Measurements from ENCODE around the gene DNAJA1. TPM values are rescaled to one million over a fixed set of nuclear protein-coding genes. Genes with fewer than 3 reads are reported as not detected.

Gene DNAJA1
- total RNA-seq, 2 experiments from 2014 or later: 109 to 110 TPM

DNA sequence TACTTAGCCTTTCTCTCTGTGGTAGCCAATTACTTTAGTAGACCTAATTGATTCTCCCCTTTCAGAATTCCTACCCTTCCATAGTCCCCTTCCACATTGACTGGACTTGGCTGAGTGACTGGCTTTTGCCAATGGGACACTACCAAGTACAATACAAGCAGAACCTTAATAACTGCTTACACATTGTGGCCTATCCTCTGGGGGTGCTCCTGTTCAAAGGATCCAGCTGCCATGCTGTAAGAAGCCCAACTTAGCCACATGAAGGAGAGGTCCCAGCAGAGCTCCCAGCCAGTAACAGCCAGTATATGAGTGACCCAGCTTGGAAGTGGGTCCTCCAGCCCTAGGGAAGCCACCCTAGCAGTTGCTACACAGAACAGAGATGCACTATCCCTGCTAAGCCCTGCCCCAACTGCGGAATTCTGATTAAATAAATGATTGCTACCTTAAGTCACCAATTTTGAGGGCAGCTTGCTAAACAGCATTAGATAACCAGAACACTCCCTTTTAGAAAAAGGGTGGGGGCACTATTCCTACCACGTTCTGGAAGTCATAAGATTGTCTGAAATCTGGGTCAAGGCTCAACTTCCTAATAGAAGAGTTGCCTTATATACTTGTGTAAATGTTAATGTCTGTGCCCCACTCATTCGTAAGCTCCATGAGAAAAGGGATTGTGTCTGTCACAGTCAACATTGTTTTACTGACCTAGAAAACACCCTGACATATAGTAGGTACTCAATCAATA is 12.6 kb upstream of the DNAJA1 start:
- no peak overlapping the region for H3K4me3 ChIP-seq (ENCODE audit: low read depth, low read length, poor library complexity, severe bottlenecking)
- no peak for DNase-seq (ENCODE audit: low spot score)
- intact Hi-C loops (cut with micrococcal nuclease; ENCODE audit: unreplicated experiment): no loop called here
- ChIA-PET CTCF (ENCODE audit: unreplicated experiment) (no interaction called here), POLR2A (interaction anchor here (0.7 to 2.1 kb wide), 5 partner anchors 9 to 55 kb away, joined by 3 to 7 read pairs (median 3); no protein-coding TSS in a partner anchor)
- no peaks in the 10 kb centered on the region for H3K4me1 ChIP-seq (ENCODE audit: insufficient read depth, low read length, poor library complexity, severe bottlenecking)
- no peaks in the 10 kb centered on the region for H3K9me2 ChIP-seq (ENCODE audit: insufficient read depth, low read length)
- H3K4me2 ChIP-seq (ENCODE audit: low read length): no peak overlapping the region
- no peak overlapping the region for H2AFZ ChIP-seq (ENCODE audit: low read length)
- TF ChIP-seq EZH2phosphoT487 (IDR thresholded peaks at IDR 0.05; ENCODE audit: borderline replicate concordance, low read depth, low read length): no peak
- TF ChIP-seq, protein P1, sequence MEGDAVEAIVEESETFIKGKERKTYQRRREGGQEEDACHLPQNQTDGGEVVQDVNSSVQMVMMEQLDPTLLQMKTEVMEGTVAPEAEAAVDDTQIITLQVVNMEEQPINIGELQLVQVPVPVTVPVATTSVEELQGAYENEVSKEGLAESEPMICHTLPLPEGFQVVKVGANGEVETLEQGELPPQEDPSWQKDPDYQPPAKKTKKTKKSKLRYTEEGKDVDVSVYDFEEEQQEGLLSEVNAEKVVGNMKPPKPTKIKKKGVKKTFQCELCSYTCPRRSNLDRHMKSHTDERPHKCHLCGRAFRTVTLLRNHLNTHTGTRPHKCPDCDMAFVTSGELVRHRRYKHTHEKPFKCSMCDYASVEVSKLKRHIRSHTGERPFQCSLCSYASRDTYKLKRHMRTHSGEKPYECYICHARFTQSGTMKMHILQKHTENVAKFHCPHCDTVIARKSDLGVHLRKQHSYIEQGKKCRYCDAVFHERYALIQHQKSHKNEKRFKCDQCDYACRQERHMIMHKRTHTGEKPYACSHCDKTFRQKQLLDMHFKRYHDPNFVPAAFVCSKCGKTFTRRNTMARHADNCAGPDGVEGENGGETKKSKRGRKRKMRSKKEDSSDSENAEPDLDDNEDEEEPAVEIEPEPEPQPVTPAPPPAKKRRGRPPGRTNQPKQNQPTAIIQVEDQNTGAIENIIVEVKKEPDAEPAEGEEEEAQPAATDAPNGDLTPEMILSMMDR (conservative IDR thresholded peaks at IDR 0.05; ENCODE audit: low read length): no peak
- H3K27ac ChIP-seq (ENCODE audit: low read depth, low read length, poor library complexity, severe bottlenecking): no peak overlapping the region
- H3K36me3 ChIP-seq (ENCODE audit: insufficient read depth, low read length): no peaks in the 10 kb centered on the region
- no peaks in the 10 kb centered on the region for H3K79me2 ChIP-seq (ENCODE audit: insufficient read depth, low read depth, low read length)
- no TSS peak for BruUV-seq (replicated peaks)
- no peaks in the 10 kb centered on the region for H3K9me3 ChIP-seq (ENCODE audit: low read length)
- H4K20me1 ChIP-seq (ENCODE audit: insufficient read depth, low read length): no peaks in the 10 kb centered on the region

DNA sequence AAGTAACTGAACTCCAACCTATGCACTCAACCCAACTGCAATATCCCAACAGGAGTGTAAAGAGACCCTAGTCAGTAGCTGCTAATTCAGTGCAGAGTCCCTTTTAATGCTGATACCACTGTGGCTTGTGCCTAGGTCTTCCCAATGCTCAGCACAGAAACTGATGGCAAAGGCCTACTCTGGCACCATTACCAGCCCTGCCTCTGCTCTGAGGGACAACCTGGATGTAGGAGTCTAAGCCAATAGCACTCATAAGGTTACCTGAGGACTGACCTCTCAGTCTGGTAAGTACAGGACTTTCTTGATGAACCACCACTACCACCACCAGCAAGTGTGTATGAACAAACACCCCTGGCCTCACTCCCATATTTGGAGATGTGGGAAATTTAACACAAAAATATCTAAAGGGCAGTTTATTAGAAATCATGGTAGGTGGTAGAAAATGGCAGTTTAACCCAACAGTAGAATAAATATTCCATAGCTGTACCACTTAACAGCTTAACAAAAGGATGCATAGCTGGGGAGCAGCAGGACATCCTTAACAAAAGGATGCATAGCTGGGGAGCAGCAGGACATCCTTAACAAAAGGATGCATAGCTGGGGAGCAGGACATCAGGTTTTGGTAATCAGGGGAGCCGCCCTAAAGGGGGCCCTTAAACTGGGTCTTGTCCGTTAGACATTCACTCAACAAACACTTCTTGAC is 11.0 kb upstream of the DNAJA1 start:
- no TSS peak for BruUV-seq (replicated peaks)
- Histone ChIP-seq H3K4me2 (ENCODE audit: low read length) (no peak overlapping the region), H3K79me2 (ENCODE audit: insufficient read depth, low read depth, low read length) (no peaks in the 10 kb centered on the region), H3K36me3 (ENCODE audit: insufficient read depth, low read length) (no peaks in the 10 kb centered on the region), H4K20me1 (ENCODE audit: insufficient read depth, low read length) (no peaks in the 10 kb centered on the region), H2AFZ (ENCODE audit: low read length) (no peak overlapping the region), H3K9me3 (ENCODE audit: low read length) (no peaks in the 10 kb centered on the region), H3K4me3 (ENCODE audit: low read depth, low read length, poor library complexity, severe bottlenecking) (no peak overlapping the region), H3K27ac (ENCODE audit: low read depth, low read length, poor library complexity, severe bottlenecking) (no peak overlapping the region), H3K9me2 (ENCODE audit: insufficient read depth, low read length) (no peaks in the 10 kb centered on the region), H3K4me1 (ENCODE audit: insufficient read depth, low read length, poor library complexity, severe bottlenecking) (no peaks in the 10 kb centered on the region)
- no peak for DNase-seq (ENCODE audit: low spot score)
- ChIA-PET POLR2A (interaction anchor here (0.6 to 2.1 kb wide), 3 partner anchors 9 to 27 kb away, joined by 3 to 7 read pairs (median 4); no protein-coding TSS in a partner anchor), CTCF (ENCODE audit: unreplicated experiment) (interaction anchor here (0.7 kb wide), 1 partner anchor 8 kb away, joined by 4 read pairs; no protein-coding TSS in a partner anchor)
- intact Hi-C loops (cut with micrococcal nuclease; ENCODE audit: unreplicated experiment): no loop called here
- TF ChIP-seq, protein P1 (conservative IDR thresholded peaks at IDR 0.05; ENCODE audit: low read length): no peak
- no peak for TF ChIP-seq EZH2phosphoT487 (IDR thresholded peaks at IDR 0.05; ENCODE audit: borderline replicate concordance, low read depth, low read length)
